ENCODE data around the gene FAAP20. TPM values are rescaled to one million over a fixed set of nuclear protein-coding genes. Genes with fewer than 3 reads are reported as not detected.
A peak's percentile ranks its signal among the peaks of the same experiment; 100 is the strongest.

Gene FAAP20
- total RNA-seq, 1 experiment from 2014 or later: 114 TPM

GRCh38 chr1:2193514-2194281 lies 874 bp downstream of the FAAP20 start:
- intact Hi-C loops (cut with micrococcal nuclease): loop anchor here (2.0 to 5.0 kb wide), 2 partner anchors 15 to 354 kb away; no protein-coding TSS in a partner anchor
- no peaks in the 10 kb centered on the region for H4K20me1 ChIP-seq (ENCODE audit: low read length)
- ChIA-PET CTCF (interaction anchor here (2.3 kb wide), 1 partner anchor 188 kb away, joined by 62 read pairs; no protein-coding TSS in a partner anchor), POLR2A (ENCODE audit: unreplicated experiment) (interaction anchor here (0.6 to 1.0 kb wide), 2 partner anchors 198 to 1176 kb away, joined by 4 to 11 read pairs; partner anchors contain the start of genes MORN1 and RER1)
- DNase-seq (peak; percentile 46), ATAC-seq (no peak)
- peak overlapping the region; percentile 83 for H3K4me3 ChIP-seq (ENCODE audit: low read length)
- no peak for TF ChIP-seq CTCF (conservative IDR thresholded peaks at IDR 0.05; ENCODE audit: low read depth, low read length)
- no peak for TF ChIP-seq EZH2phosphoT487 (IDR thresholded peaks at IDR 0.05; ENCODE audit: borderline replicate concordance, low read length)
- H3K9ac ChIP-seq (ENCODE audit: low read length): peak overlapping the region; percentile 79
- H2AFZ ChIP-seq (ENCODE audit: low read length): peak overlapping the region; percentile 56
- peaks cover 43% of the 10 kb centered on the region for H3K79me2 ChIP-seq (ENCODE audit: low read length)
- H3K4me1 ChIP-seq (ENCODE audit: insufficient read depth, low read length): peaks cover 60% of the 10 kb centered on the region
- BruUV-seq (replicated peaks): TSS peak; percentile 25
- no peaks in the 10 kb centered on the region for H3K9me3 ChIP-seq (ENCODE audit: low read length)
- peak overlapping the region; percentile 23 for H3K27ac ChIP-seq (ENCODE audit: low read length)
- no peaks in the 10 kb centered on the region for H3K36me3 ChIP-seq (ENCODE audit: low read depth, low read length)
- peak overlapping the region; percentile 100 for H3K4me2 ChIP-seq (ENCODE audit: low read length)
- H3F3A ChIP-seq (ENCODE audit: low read length, unreplicated experiment): no peaks in the 10 kb centered on the region
- no peaks in the 10 kb centered on the region for H3K27me3 ChIP-seq (ENCODE audit: low read length)
- no peaks in the 10 kb centered on the region for H3K9me2 ChIP-seq (replicated peaks; ENCODE audit: low read length)

- H3K4me1 ChIP-seq (ENCODE audit: insufficient read depth, low read length): peaks cover 52% of the 10 kb centered on the region
- intact Hi-C loops (cut with micrococcal nuclease): loop anchor here (5.0 kb wide), 1 partner anchor 355 kb away; no protein-coding TSS in a partner anchor
- ChIA-PET POLR2A (ENCODE audit: unreplicated experiment) (no interaction called here), CTCF (interaction anchor here (0.6 kb wide), 1 partner anchor 42 kb away, joined by 3 read pairs; no protein-coding TSS in a partner anchor)
- no peaks in the 10 kb centered on the region for H3K9me3 ChIP-seq (ENCODE audit: low read length)
- ATAC-seq: no peak
- no TSS peak for BruUV-seq (replicated peaks)
- H3K4me2 ChIP-seq (ENCODE audit: low read length): peak overlapping the region; percentile 100
- H3F3A ChIP-seq (ENCODE audit: low read length, unreplicated experiment): no peaks in the 10 kb centered on the region
- no peak overlapping the region for H3K27ac ChIP-seq (ENCODE audit: low read length)
- H3K9me2 ChIP-seq (replicated peaks; ENCODE audit: low read length): no peaks in the 10 kb centered on the region
- peaks cover 43% of the 10 kb centered on the region for H3K79me2 ChIP-seq (ENCODE audit: low read length)
- no peaks in the 10 kb centered on the region for H4K20me1 ChIP-seq (ENCODE audit: low read length)
- no peak overlapping the region for H2AFZ ChIP-seq (ENCODE audit: low read length)
- no peaks in the 10 kb centered on the region for H3K36me3 ChIP-seq (ENCODE audit: low read depth, low read length)
- peak overlapping the region; percentile 83 for H3K4me3 ChIP-seq (ENCODE audit: low read length)
- no peak for DNase-seq
- H3K27me3 ChIP-seq (ENCODE audit: low read length): no peaks in the 10 kb centered on the region
- TF ChIP-seq EZH2 (IDR thresholded peaks at IDR 0.05; ENCODE audit: low read length, unreplicated experiment): no peak
- TF ChIP-seq CTCF (conservative IDR thresholded peaks at IDR 0.05; ENCODE audit: low read depth, low read length): no peak
- no peak for TF ChIP-seq EZH2phosphoT487 (IDR thresholded peaks at IDR 0.05; ENCODE audit: borderline replicate concordance, low read length)
- no peak overlapping the region for H3K9ac ChIP-seq (ENCODE audit: low read length)
Measured at GRCh38 chr1:2192031-2192995, 2.3 kb downstream of the FAAP20 start.

All from PC-3 (cell line).